CD14-positive monocyte (primary cell): ENCODE data around the gene IQCN. TPM values are rescaled to one million over a fixed set of nuclear protein-coding genes. Genes with fewer than 3 reads are reported as not detected.
A peak's percentile ranks its signal among the peaks of the same experiment; 100 is the strongest.

Source experiments
- DNase-seq, 3 donors: peaks; one replicate each; pipeline ENCODE4 v3.0.0-alpha.2; 2011 to 2022
- H2AFZ ChIP-seq: 2 replicates; pipeline ENCODE4 v1.6.0; 2012; ENCODE audit warnings: mild to moderate bottlenecking, low read depth, low read length, inconsistent platforms; ENCODE audit not compliant: insufficient read depth, poor library complexity, severe bottlenecking
- H3K27ac ChIP-seq, 2 donors: 1 replicate in 1 of 2; 2 replicates in 1 of 2; pipeline ENCODE4 v1.5.1; 2012 to 2013; ENCODE audit warnings: low read length in 2 of 2, control low read depth in 1 of 2, inconsistent platforms in 1 of 2, low read depth in 1 of 2, mild to moderate bottlenecking in 1 of 2
- H3K27me3 ChIP-seq, 2 donors: one replicate each; pipeline versions ENCODE4 v1.6.0 to v1.6.1; 2011 to 2013; ENCODE audit warnings: low read length in 2 of 2; ENCODE audit not compliant: control insufficient read depth in 2 of 2, insufficient read depth in 2 of 2
- H3K36me3 ChIP-seq, 2 donors: replicated peaks in 1 of 2; 1 replicate in 1 of 2; 2 replicates in 1 of 2; pipeline versions ENCODE4 v1.5.1 to v1.6.1; 2012 to 2013; ENCODE audit warnings: low read length in 2 of 2, control low read depth in 1 of 2, inconsistent platforms in 1 of 2, mild to moderate bottlenecking in 1 of 2; ENCODE audit not compliant: insufficient read depth in 2 of 2, control insufficient read depth in 1 of 2
- H3K4me1 ChIP-seq, 2 donors: 1 replicate in 1 of 2; 2 replicates in 1 of 2; pipeline versions ENCODE4 v1.5.1 to v1.6.1; 2012 to 2013; ENCODE audit warnings: low read length in 2 of 2, control low read depth in 1 of 2, inconsistent platforms in 1 of 2, mild to moderate bottlenecking in 1 of 2, moderate library complexity in 1 of 2; ENCODE audit not compliant: insufficient read depth in 2 of 2, control insufficient read depth in 1 of 2
- H3K4me2 ChIP-seq: replicated peaks from 2 replicates; pipeline ENCODE3; 2012; ENCODE audit warnings: low read length, moderate library complexity, mild to moderate bottlenecking; ENCODE audit not compliant: poor library complexity, severe bottlenecking; ENCODE audit errors: extremely low read depth
- H3K4me3 ChIP-seq, 3 experiments: fragments of 200-600 bp in 1 of 3; sonication (generic) in 1 of 3; replicated peaks in 1 of 3; 1 replicate in 2 of 3; 2 replicates in 1 of 3; pipeline ENCODE4 v1.5.1; 2011 to 2013; ENCODE audit warnings: low read length in 3 of 3, mild to moderate bottlenecking in 3 of 3, control low read depth in 2 of 3, low read depth in 2 of 3, inconsistent platforms in 1 of 3, moderate library complexity in 1 of 3
- H3K79me2 ChIP-seq: 2 replicates; pipeline ENCODE4 v1.6.0; 2012; ENCODE audit warnings: mild to moderate bottlenecking, control low read depth, inconsistent platforms, low read length, moderate library complexity; ENCODE audit not compliant: insufficient read depth
- H3K9ac ChIP-seq: 2 replicates; pipeline ENCODE4 v1.6.0; 2017; ENCODE audit warnings: low read length, mild to moderate bottlenecking; ENCODE audit not compliant: insufficient read depth, poor library complexity, severe bottlenecking
- H3K9me3 ChIP-seq, 2 donors: replicated peaks in 1 of 2; 1 replicate in 1 of 2; 2 replicates in 1 of 2; pipeline versions ENCODE4 v1.5.1 to v1.6.1; 2012 to 2013; ENCODE audit warnings: low read length in 2 of 2, control low read depth in 1 of 2; ENCODE audit not compliant: control insufficient read depth in 1 of 2, insufficient read depth in 1 of 2
- H4K20me1 ChIP-seq: 2 replicates; pipeline ENCODE4 v1.6.0; 2012; ENCODE audit warnings: mild to moderate bottlenecking, low read length, control low read depth, moderate library complexity; ENCODE audit not compliant: insufficient read depth
- H3K27ac Mint-ChIP-seq, 7 donors: one replicate each; pipeline ENCODE4 v1.8.0; 2020; ENCODE audit warnings: mild to moderate bottlenecking in 7 of 7, mixed read lengths in 7 of 7, moderate library complexity in 6 of 7, inconsistent platforms in 2 of 7
- H3K27me3 Mint-ChIP-seq, 3 donors: one replicate each; pipeline ENCODE4 v1.8.0; 2021 to 2022; ENCODE audit warnings: low read depth in 3 of 3, mild to moderate bottlenecking in 3 of 3, mixed read lengths in 3 of 3, moderate library complexity in 3 of 3, inconsistent platforms in 1 of 3
- H3K36me3 Mint-ChIP-seq, 2 donors: one replicate each; pipeline ENCODE4 v1.8.0; 2020; ENCODE audit warnings: mixed read lengths in 2 of 2, inconsistent platforms in 1 of 2, mild to moderate bottlenecking in 1 of 2
- H3K4me1 Mint-ChIP-seq: one replicate; pipeline ENCODE4 v1.8.0; 2020; ENCODE audit warnings: mild to moderate bottlenecking, mixed read lengths
- H3K4me3 Mint-ChIP-seq, 2 donors: one replicate each; pipeline ENCODE4 v1.8.0; 2020; ENCODE audit warnings: mild to moderate bottlenecking in 2 of 2, mixed read lengths in 2 of 2, moderate library complexity in 1 of 2
- H3K9me3 Mint-ChIP-seq, 7 donors: one replicate each; pipeline ENCODE4 v1.8.0; 2020 to 2022; ENCODE audit warnings: mixed read lengths in 7 of 7, mild to moderate bottlenecking in 6 of 7, moderate library complexity in 6 of 7, inconsistent platforms in 2 of 7
- WGBS: methylation state at CpG from one replicate; pipeline ENCODE4 v1.1.5; 2013; ENCODE audit warnings: missing lambda C conversion rate; ENCODE audit not compliant: insufficient coverage; 5-methylcytosine and 5-hydroxymethylcytosine counted together
- intact Hi-C, 2 donors: fragments of 100-400 bp; cut with micrococcal nuclease; formaldehyde crosslinking; loops; one replicate each; pipeline versions ENCODE4 v1.15.0 to v1.15.1; 2023
- polyA plus RNA-seq, 3 donors: library from polyadenylated mRNA; depleted of rRNA in 1 of 3; unstranded in 2 of 3; stranded (reverse) in 1 of 3; fragments of 300-500 nt in 2 of 3; fragments of >200 nt in 1 of 3; fragmentation: Illumina TruSeq in 2 of 3; gene quantifications; 1 replicate in 2 of 3; 2 replicates in 1 of 3; pipeline ENCODE4 v1.2.3, GENCODE V29; 2012 to 2021
- TF ChIP-seq, protein P1 (sequence below): fragments of 200-600 bp; IDR thresholded peaks from one replicate; pipeline ENCODE4 v1.8.0; 2022; ENCODE audit warnings: antibody characterized with exemption, mild to moderate bottlenecking

IQCN gene
- polyA plus RNA-seq, 3 donors = 6.9 TPM; not detected in 2

DNA sequence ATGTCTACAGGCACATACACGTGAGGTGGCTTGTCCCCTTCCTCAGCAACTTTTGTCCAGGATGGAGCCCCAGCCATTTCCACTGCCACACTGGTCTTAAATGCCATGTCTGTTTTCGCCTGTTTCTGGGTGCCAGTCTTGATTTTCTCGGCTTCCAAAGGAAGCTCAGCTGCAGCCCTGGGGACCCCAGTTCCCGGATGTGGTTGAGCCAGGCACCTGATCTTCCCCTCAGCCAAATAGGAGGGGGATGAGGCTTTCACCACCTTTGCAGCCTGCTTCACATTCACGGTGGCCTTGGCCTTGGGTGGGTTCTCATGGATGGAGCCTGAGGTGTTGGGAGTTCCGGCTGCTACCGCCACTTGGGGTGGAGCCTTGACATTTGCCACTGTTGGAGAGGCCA, 8.7 kb downstream of the IQCN start:
- H3K9me3 Mint-ChIP-seq = no peaks in the 10 kb centered on the region
- Histone ChIP-seq H3K9me3 (no peaks in the 10 kb centered on the region), H3K4me3 (no peak overlapping the region), H3K9ac (no peak overlapping the region), H3K79me2 (no peaks in the 10 kb centered on the region), H2AFZ (no peak overlapping the region), H3K27ac (no peak overlapping the region), H4K20me1 (peaks cover 25% of the 10 kb centered on the region), H3K27me3 (no peaks in the 10 kb centered on the region), H3K4me2 (no peak overlapping the region), H3K36me3 (peaks cover 5 to 24% of the 10 kb centered on the region in 2 donors), H3K4me1 (peaks cover 7 to 8% of the 10 kb centered on the region in 2 donors)
- no peak for DNase-seq
- intact Hi-C loops = no loop called here
- no peak overlapping the region for H3K4me3 Mint-ChIP-seq
- WGBS = 84% methylated on average over 4 of the region's 7 CpGs
- peaks cover 0 to 1% (median 0%) of the 10 kb centered on the region in 3 donors for H3K27me3 Mint-ChIP-seq
- H3K27ac Mint-ChIP-seq = peak overlapping the region in 1 of 7 donors; percentile 44
- H3K4me1 Mint-ChIP-seq = peaks cover 10% of the 10 kb centered on the region
- TF ChIP-seq, protein P1, sequence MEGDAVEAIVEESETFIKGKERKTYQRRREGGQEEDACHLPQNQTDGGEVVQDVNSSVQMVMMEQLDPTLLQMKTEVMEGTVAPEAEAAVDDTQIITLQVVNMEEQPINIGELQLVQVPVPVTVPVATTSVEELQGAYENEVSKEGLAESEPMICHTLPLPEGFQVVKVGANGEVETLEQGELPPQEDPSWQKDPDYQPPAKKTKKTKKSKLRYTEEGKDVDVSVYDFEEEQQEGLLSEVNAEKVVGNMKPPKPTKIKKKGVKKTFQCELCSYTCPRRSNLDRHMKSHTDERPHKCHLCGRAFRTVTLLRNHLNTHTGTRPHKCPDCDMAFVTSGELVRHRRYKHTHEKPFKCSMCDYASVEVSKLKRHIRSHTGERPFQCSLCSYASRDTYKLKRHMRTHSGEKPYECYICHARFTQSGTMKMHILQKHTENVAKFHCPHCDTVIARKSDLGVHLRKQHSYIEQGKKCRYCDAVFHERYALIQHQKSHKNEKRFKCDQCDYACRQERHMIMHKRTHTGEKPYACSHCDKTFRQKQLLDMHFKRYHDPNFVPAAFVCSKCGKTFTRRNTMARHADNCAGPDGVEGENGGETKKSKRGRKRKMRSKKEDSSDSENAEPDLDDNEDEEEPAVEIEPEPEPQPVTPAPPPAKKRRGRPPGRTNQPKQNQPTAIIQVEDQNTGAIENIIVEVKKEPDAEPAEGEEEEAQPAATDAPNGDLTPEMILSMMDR = no peak
- peaks cover 25 to 27% of the 10 kb centered on the region in 2 donors for H3K36me3 Mint-ChIP-seq

GRCh38 chr19:18264971-18265540, 9.2 kb downstream of the IQCN start:
- H3K27ac ChIP-seq = no peak overlapping the region
- no peak overlapping the region for H3K4me3 ChIP-seq
- no peak for DNase-seq
- Mint-ChIP-seq H3K4me1 (peaks cover 10% of the 10 kb centered on the region), H3K9me3 (no peaks in the 10 kb centered on the region), H3K27me3 (peaks cover 0 to 1% (median 0%) of the 10 kb centered on the region in 3 donors), H3K4me3 (no peak overlapping the region), H3K27ac (peak overlapping the region in 1 of 7 donors; percentile 44), H3K36me3 (peaks cover 25 to 27% of the 10 kb centered on the region in 2 donors)
- H3K4me2 ChIP-seq = no peak overlapping the region
- peaks cover 5 to 24% of the 10 kb centered on the region in 2 donors for H3K36me3 ChIP-seq
- H3K9ac ChIP-seq = no peak overlapping the region
- no peaks in the 10 kb centered on the region for H3K9me3 ChIP-seq
- H2AFZ ChIP-seq = no peak overlapping the region
- TF ChIP-seq, protein P1 = no peak
- H3K27me3 ChIP-seq = no peaks in the 10 kb centered on the region
- H3K4me1 ChIP-seq = peaks cover 7 to 8% of the 10 kb centered on the region in 2 donors
- H3K79me2 ChIP-seq = no peaks in the 10 kb centered on the region
- peaks cover 20% of the 10 kb centered on the region for H4K20me1 ChIP-seq
- WGBS = 99% methylated on average over 23 of the region's 23 CpGs
- intact Hi-C loops = no loop called here
